ENCODE measurements around the gene PCCA.

DNA sequence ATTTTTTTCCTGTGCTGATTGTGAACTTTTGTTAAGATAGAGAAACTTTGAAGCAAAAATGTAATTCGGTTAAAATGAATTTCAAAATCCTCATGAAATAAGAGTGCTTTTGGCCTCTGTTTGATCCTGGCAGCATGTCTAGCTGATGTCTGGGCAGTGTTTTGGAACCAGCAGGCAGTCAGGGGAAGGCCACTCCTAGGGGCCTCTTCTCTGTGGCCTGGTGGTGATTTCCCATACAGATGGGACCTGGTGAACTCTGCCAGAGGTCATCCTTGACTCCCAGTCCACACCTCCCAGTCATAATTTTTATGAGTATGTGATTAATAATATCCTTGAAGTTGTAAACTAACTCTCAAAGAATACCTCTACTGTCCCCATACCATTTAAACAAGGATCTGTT, 226.6 kb downstream of the PCCA start:
- TF ChIP-seq JUNB (IDR thresholded peaks at IDR 0.05), result no peak
- TF ChIP-seq, protein P1, sequence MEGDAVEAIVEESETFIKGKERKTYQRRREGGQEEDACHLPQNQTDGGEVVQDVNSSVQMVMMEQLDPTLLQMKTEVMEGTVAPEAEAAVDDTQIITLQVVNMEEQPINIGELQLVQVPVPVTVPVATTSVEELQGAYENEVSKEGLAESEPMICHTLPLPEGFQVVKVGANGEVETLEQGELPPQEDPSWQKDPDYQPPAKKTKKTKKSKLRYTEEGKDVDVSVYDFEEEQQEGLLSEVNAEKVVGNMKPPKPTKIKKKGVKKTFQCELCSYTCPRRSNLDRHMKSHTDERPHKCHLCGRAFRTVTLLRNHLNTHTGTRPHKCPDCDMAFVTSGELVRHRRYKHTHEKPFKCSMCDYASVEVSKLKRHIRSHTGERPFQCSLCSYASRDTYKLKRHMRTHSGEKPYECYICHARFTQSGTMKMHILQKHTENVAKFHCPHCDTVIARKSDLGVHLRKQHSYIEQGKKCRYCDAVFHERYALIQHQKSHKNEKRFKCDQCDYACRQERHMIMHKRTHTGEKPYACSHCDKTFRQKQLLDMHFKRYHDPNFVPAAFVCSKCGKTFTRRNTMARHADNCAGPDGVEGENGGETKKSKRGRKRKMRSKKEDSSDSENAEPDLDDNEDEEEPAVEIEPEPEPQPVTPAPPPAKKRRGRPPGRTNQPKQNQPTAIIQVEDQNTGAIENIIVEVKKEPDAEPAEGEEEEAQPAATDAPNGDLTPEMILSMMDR (IDR thresholded peaks at IDR 0.05), result no peak
- TF ChIP-seq CBX8 (IDR thresholded peaks at IDR 0.05), result no peak
- no peak for TF ChIP-seq NPAS2 (CRISPR knock-in tag; IDR thresholded peaks at IDR 0.05; ENCODE audit: borderline replicate concordance)
- no peak for TF ChIP-seq RFX5 (IDR thresholded peaks at IDR 0.05)
- TF ChIP-seq SMC3 (IDR thresholded peaks at IDR 0.05), result no peak

Data from A549 (cell line).